ENCODE measurements around the gene CYP39A1.

- no peak for TF ChIP-seq CTCF (IDR thresholded peaks at IDR 0.05)
- TF ChIP-seq POLR2A (IDR thresholded peaks at IDR 0.05): no peak
- TF ChIP-seq POLR2AphosphoS5 (IDR thresholded peaks at IDR 0.05): no peak
Observed at GRCh38 chr6:46699970-46700369, 47.4 kb upstream of the CYP39A1 start.

Data from prostate gland (tissue), 2 donors.